Left colon (tissue), 2 donors: ENCODE measurements around the gene MIR17HG. TPM values are rescaled to one million over a fixed set of nuclear protein-coding genes. Genes with fewer than 3 reads are reported as not detected.

Experiments
- ATAC-seq: fragments of 200-7000 bp; cut with Tn5 transposase; one replicate; pipeline ENCODE4 v1.9.1; 2020; ENCODE audit warnings: mild to moderate bottlenecking, moderate library complexity
- DNase-seq, 2 donors: peaks; one replicate each; pipeline ENCODE4 v3.0.0-alpha.2; 2020
- intact Hi-C, 2 donors: fragments of 100-400 bp; cut with DNase I in 1 of 2; cut with micrococcal nuclease in 1 of 2; formaldehyde crosslinking; loops; one replicate each; pipeline versions ENCODE4 v1.11.2 to v1.14.0; 2022; cut with DNase I, micrococcal nuclease
- total RNA-seq, 2 donors: library from RNA; stranded (reverse); fragmentation: NEBNext Ultra II Directional; extraction: Animal tissue kit (Norgen Biotek cat#: 25700); gene quantifications; one replicate each; pipeline ENCODE4 v1.2.1, GENCODE V29; 2021
- donor health status: DM: no; HTN: no; CAD: no.
- donor health status: DM: yes; HTN: yes; CAD: no.

MIR17HG gene
- total RNA-seq, 2 donors from 2014 or later = 1.4 to 3.3 TPM

DNA sequence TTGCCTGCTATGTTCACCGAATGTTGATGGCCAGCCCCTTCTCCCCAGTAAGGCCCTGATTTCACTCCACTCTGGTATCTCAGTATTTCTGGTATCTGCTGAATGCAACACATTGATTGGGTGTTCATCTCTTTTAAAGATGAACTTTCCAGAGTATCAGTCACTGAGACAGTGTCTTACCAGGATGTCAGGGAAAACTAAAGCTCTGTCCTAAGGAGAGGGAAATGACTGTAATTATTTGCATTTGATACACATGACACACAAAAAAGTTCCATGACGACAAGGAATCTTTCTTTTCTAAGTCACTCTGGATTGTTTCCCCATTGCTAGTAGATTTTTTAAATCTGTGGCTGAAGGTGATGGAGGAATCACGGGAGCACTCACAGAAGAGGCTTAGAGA lies 53.2 kb downstream of the MIR17HG start:
- DNase-seq = no peak
- intact Hi-C loops = no loop called here
- ATAC-seq = no peak

DNA sequence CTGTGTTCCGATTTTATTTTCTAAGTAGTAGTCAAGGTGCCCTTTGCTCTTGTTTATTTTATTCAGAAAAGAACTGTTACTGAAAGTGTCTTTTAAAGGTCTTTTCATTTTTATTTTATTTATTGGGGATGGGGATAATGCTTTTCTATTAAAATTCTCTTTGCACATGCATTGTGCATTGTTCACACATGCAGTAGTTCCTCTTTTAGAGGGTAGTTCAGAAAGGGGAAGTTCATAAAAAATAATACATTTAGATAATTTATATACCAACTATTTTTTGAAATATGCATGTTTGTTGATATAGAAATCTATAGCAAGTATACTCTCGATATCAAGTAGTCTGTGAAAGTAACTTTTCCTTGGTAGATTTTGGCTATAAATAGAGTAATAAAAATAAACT lies 54.4 kb downstream of the MIR17HG start:
- DNase-seq (no peak), ATAC-seq (no peak)
- intact Hi-C loops = no loop called here

Other genes starting within 250 kb of the MIR17HG start
- gene GPC5, start 50.9 kb downstream of the MIR17HG start, total RNA-seq = under 1 TPM; 0.22 to 0.24 TPM